K562 (cell line): ENCODE measurements around the gene GMEB2. TPM values are rescaled to one million over a fixed set of nuclear protein-coding genes. Genes with fewer than 3 reads are reported as not detected.
A peak's percentile ranks its signal among the peaks of the same experiment; 100 is the strongest.

Source experiments
- ATAC-seq: fragments of 200-7000 bp; cut with Tn5 transposase; 3 replicates; pipeline ENCODE4 v1.9.1; 2020; ENCODE audit warnings: moderate library complexity
- BruUV-seq: library from RNA; stranded (reverse); fragments of 400-500 nt; replicated peaks from 2 replicates; lab custom pipeline; 2021; lab: Mats Ljungman, UMichigan
- CTCF ChIA-PET: fragments of 300-600 bp; formaldehyde crosslinking; extraction: SDS; loops from one replicate; lab custom pipeline; 2021; ENCODE audit warnings: low intra/inter-chr PET ratio; lab: Yijun Ruan, JAX
- POLR2A ChIA-PET: fragments of 300-600, 350-650 bp; sonication (Branson Sonifier 250); formaldehyde crosslinking; extraction: SDS; loops from one replicate; lab custom pipeline; 2021; ENCODE audit warnings: antibody characterized with exemption, inconsistent platforms; lab: Yijun Ruan, JAX
- DNase-seq, 4 experiments: peaks; one replicate each; pipeline versions ENCODE4 v3.0.0 to v3.0.0-alpha.2; 2011 to 2018; ENCODE audit warnings: low spot score in 3 of 4, mixed read lengths in 3 of 4; ENCODE audit errors: extremely low read depth in 1 of 4
- FAIRE-seq: peaks from 2 replicates; lab custom pipeline; 2011; peaks lifted over from hg19 to GRCh38; lab: Jason Lieb, UNC
- H2AFZ ChIP-seq: 2 replicates; pipeline ENCODE4 v1.6.0; 2011; ENCODE audit warnings: low read depth, low read length, control low read depth, inconsistent platforms
- H3K27ac ChIP-seq: fragments of 200-600 bp; 3 replicates; pipeline ENCODE4 v1.8.0; 2011; ENCODE audit warnings: low read depth, mild to moderate bottlenecking, control low read depth, inconsistent platforms, low read length, moderate library complexity, mixed read lengths; ENCODE audit errors: extremely low read depth
- H3K27me3 ChIP-seq, 2 experiments: fragments of 300-600 bp in 1 of 2; 2 replicates in 1 of 2; 3 replicates in 1 of 2; pipeline versions ENCODE4 v1.6.0 to v1.8.0; 2011; ENCODE audit warnings: inconsistent platforms in 2 of 2, low read length in 2 of 2, mild to moderate bottlenecking in 1 of 2, mixed read lengths in 1 of 2, moderate library complexity in 1 of 2; ENCODE audit not compliant: control insufficient read depth in 2 of 2, insufficient read depth in 2 of 2
- H3K36me3 ChIP-seq: fragments of 300-600 bp; 3 replicates; pipeline ENCODE4 v1.8.0; 2011; ENCODE audit warnings: mild to moderate bottlenecking, low read length, inconsistent platforms; ENCODE audit not compliant: control insufficient read depth, insufficient read depth
- H3K4me1 ChIP-seq, 2 experiments: fragments of 200-600 bp in 1 of 2; replicated peaks in 1 of 2; 2 replicates in 1 of 2; 3 replicates in 1 of 2; pipeline versions ENCODE4 v1.5.1 to v1.8.0; 2011; ENCODE audit warnings: inconsistent platforms in 2 of 2, low read length in 2 of 2, mild to moderate bottlenecking in 1 of 2, mixed read lengths in 1 of 2, moderate library complexity in 1 of 2; ENCODE audit not compliant: control insufficient read depth in 2 of 2, insufficient read depth in 2 of 2
- H3K4me2 ChIP-seq: 2 replicates; pipeline ENCODE4 v1.6.1; 2011; ENCODE audit warnings: low read length, control low read depth, inconsistent platforms, mixed read lengths; ENCODE audit not compliant: insufficient read depth
- H3K4me3 ChIP-seq: fragments of 200-600 bp; sonication (generic), shearing (Covaris generic); 2 replicates; pipeline ENCODE4 v1.5.1; 2016; ENCODE audit warnings: control low read depth, inconsistent platforms
- H3K79me2 ChIP-seq: fragments of 200-600 bp; 3 replicates; pipeline ENCODE4 v1.8.0; 2011; ENCODE audit warnings: low read length, inconsistent platforms; ENCODE audit not compliant: control insufficient read depth, insufficient read depth
- H3K9ac ChIP-seq, 2 experiments: 2 replicates each; pipeline versions ENCODE4 v1.6.0 to v1.6.1; 2011; ENCODE audit warnings: low read depth in 2 of 2, low read length in 2 of 2, control low read depth in 1 of 2, inconsistent platforms in 1 of 2, mild to moderate bottlenecking in 1 of 2, mixed read lengths in 1 of 2; ENCODE audit not compliant: insufficient read depth in 1 of 2
- H3K9me1 ChIP-seq: one replicate; pipeline ENCODE4 v1.6.0; 2011; ENCODE audit warnings: inconsistent platforms, mild to moderate bottlenecking, low read length, moderate library complexity; ENCODE audit not compliant: control insufficient read depth, insufficient read depth
- H3K9me3 ChIP-seq: replicated peaks from 2 replicates; pipeline ENCODE4 v1.5.1; 2011; ENCODE audit warnings: low read depth, low read length, inconsistent platforms; ENCODE audit not compliant: control insufficient read depth, insufficient read depth
- H4K20me1 ChIP-seq: replicated peaks from 2 replicates; pipeline ENCODE4 v1.6.1; 2011; ENCODE audit warnings: low read length, inconsistent platforms, mixed read lengths; ENCODE audit not compliant: control insufficient read depth, insufficient read depth
- CREM ChIP-seq: IDR thresholded peaks from 2 replicates; pipeline ENCODE4 v1.6.1; 2014; ENCODE audit warnings: antibody characterized with exemption, low read depth
- GABPA ChIP-seq: fragments of 200-800 bp; sonication (Bioruptor generic); conservative IDR thresholded peaks from 2 replicates; pipeline ENCODE4 v1.6.1; 2016; ENCODE audit warnings: low read depth, missing genetic modification characterization, missing compliant biosample characterization
- HDAC2 ChIP-seq: fragments of 450-650 bp; IDR thresholded peaks from 2 replicates; pipeline ENCODE4 v1.6.1; 2016; ENCODE audit warnings: mild to moderate bottlenecking
- KHSRP ChIP-seq: fragments of 450-650 bp; IDR thresholded peaks from 2 replicates; pipeline ENCODE4 v1.6.1; 2017
- MAFK ChIP-seq: IDR thresholded peaks from 2 replicates; pipeline ENCODE4 v1.6.1; 2011; ENCODE audit warnings: low read length, improper control_type of control experiment
- MCM7 ChIP-seq, 2 experiments: fragments of 450-650 bp; IDR thresholded peaks; 2 replicates each; pipeline ENCODE4 v1.6.1; 2016 to 2018
- PHF8 ChIP-seq: fragments of 200-600 bp; sonication (generic); IDR thresholded peaks from 2 replicates; pipeline ENCODE4 v1.6.1; 2012; ENCODE audit warnings: mixed run types, mild to moderate bottlenecking, inconsistent platforms, low read length, moderate library complexity, borderline replicate concordance
- SAP30 ChIP-seq: fragments of 200-600 bp; sonication (generic); IDR thresholded peaks from 2 replicates; pipeline ENCODE4 v1.6.1; 2012; ENCODE audit warnings: borderline replicate concordance, low read depth, mild to moderate bottlenecking, moderate library complexity, low read length, control low read depth, inconsistent platforms; ENCODE audit not compliant: insufficient read depth, poor library complexity, severe bottlenecking
- WGBS: fragments of 100-300 bp; shearing (Covaris generic); methylation state at CpG from one replicate; pipeline ENCODE4 v1.1.6; 2016; ENCODE audit warnings: low coverage, mixed read lengths; ENCODE audit not compliant: insufficient coverage; ENCODE audit errors: missing lambda C conversion rate; 5-methylcytosine and 5-hydroxymethylcytosine counted together
- in situ Hi-C: fragments of 300-500 bp; cut with MboI; formaldehyde crosslinking; loops from 4 replicates; pipeline ENCODE4 v1.15.0; 2018; ENCODE audit warnings: inconsistent platforms, mixed read lengths
- intact Hi-C: fragments of 100-400 bp; cut with micrococcal nuclease; formaldehyde crosslinking; loops from 2 replicates; pipeline ENCODE4 v1.14.2; 2022
- polyA plus RNA-seq, 8 experiments: library from polyadenylated mRNA; depleted of rRNA in 4 of 8; stranded (reverse) in 5 of 8; unstranded in 3 of 8; fragments of >200 nt; fragmentation: Nextera tagmentation in 2 of 8; fragmentation: Illumina TruSeq in 1 of 8; extraction: Ambion mirVana in 2 of 8; extraction: Trizol in 1 of 8; gene quantifications; 2 replicates each; pipeline versions ENCODE4 v1.2.1 to v1.2.3, GENCODE V29; 2011 to 2014; ENCODE audit warnings: inconsistent platforms in 1 of 8, missing spikeins in 1 of 8
- total RNA-seq, 7 experiments: library from RNA; depleted of rRNA in 6 of 7; stranded (reverse); fragments of >200 nt in 6 of 7; fragmentation: Illumina TruSeq in 2 of 7; extraction: Trizol in 2 of 7; gene quantifications; 2 replicates each; pipeline versions ENCODE4 v1.2.1 to v1.2.3, GENCODE V29; 2011 to 2021; ENCODE audit warnings: low replicate concordance in 1 of 7
- TF ChIP-seq, protein P1 (sequence below): sonication (generic); formaldehyde crosslinking; IDR thresholded peaks from 2 replicates; pipeline ENCODE4 v1.8.0; 2023; ENCODE audit warnings: missing genetic modification reagents, mild to moderate bottlenecking, borderline replicate concordance
- TF ChIP-seq, protein P2 (sequence below): sonication (generic); formaldehyde crosslinking; IDR thresholded peaks from 2 replicates; pipeline ENCODE4 v1.8.0; 2022; ENCODE audit warnings: mild to moderate bottlenecking, missing genetic modification reagents
- TF ChIP-seq, protein P3 (sequence below): sonication (generic); formaldehyde crosslinking; IDR thresholded peaks from 2 replicates; pipeline ENCODE4 v1.8.0; 2022; ENCODE audit warnings: mild to moderate bottlenecking, missing genetic modification reagents

GMEB2 gene
- total and polyA plus RNA-seq, 9 of the 15 experiments (the other 6 are each of a cell fraction or from before 2014, with no cell fraction given): 0.03 to 13.9 (median 6.3) TPM

DNA sequence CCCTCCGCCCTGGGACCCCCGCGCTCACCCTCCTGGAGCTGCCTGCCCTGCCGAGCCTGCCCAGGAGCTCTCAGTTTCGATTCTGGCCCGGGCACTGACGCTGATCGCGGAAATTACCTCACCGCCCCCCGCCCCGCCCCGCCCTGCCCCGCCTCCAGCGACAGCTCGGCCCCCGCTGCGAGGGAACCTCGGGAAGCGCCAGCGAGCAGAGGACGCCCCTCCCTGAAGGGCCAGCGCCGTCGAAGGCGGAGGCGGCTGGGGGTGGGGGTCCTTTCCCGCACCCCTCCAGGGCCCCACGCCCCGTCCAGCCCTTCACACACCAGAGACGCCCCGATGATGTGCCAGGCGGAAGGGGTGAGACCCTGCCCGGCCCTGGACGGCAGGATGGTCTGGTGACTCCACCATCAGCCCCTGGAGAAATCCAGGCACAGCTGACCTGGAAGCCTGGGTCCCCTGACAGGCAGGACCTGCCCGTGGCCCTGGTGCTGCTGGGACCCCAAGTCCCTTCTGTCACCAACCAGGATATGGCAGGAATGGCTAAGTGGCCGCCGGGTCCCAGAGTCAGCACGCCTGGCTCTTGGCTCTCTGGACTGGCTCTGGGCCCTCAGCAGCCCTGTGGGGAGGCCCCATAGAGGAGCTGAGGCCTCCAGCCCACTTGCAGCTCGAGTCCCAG is 52.6 kb downstream of the GMEB2 start, which contains the start of gene HELZ2:
HELZ2 (minus strand) TSS at position 84 of the 673 bp plus-strand sequence. CDS start 1,854 bp downstream, outside the sequence.
- in situ Hi-C loops: no loop called here
- Histone ChIP-seq H3K9ac (peak within 1 kb of the TSS; percentile 64 to 95), H3K36me3 (no peaks in the 10 kb centered on the region), H2AFZ (peak within 1 kb of the TSS; percentile 93), H3K4me2 (peak within 1 kb of the TSS; percentile 81), H3K79me2 (no peaks in the 10 kb centered on the region), H3K9me3 (no peaks in the 10 kb centered on the region), H3K9me1 (peaks cover 3% of the 10 kb centered on the region), H3K4me3 (peak within 1 kb of the TSS; percentile 58), H3K27me3 (no peaks in the 10 kb centered on the region), H3K4me1 (peaks cover 7 to 64% of the 10 kb centered on the region in 2 experiments), H3K27ac (peak within 1 kb of the TSS; percentile 67), H4K20me1 (peaks cover 3% of the 10 kb centered on the region; the same call in 1 of the 2 replicates)
- intact Hi-C loops: no loop called here
- ATAC-seq (peak; percentile 87), DNase-seq (peak; percentile 77 to 88 (median 85)), FAIRE-seq (no peak)
- POLR2A ChIA-PET: interaction anchor here (0.6 kb wide), 1 partner anchor 53 kb away, joined by 3 read pairs; the partner anchor contains the start of gene GMEB2
- CTCF ChIA-PET: no interaction called here
- 8% methylated on average over 13 of the region's 40 CpGs for WGBS
- BruUV-seq: no TSS peak
- TF ChIP-seq SAP30 (no peak), MAFK (no peak), HDAC2 (no peak), PHF8 (peak; percentile 36; the same call in 1 of the 2 replicates), GABPA (tag) (peak; percentile 72), CREM (peak; percentile 38; the same call in 1 of the 2 replicates), KHSRP (no peak), MCM7 (IDR thresholded peaks at IDR 0.05) (no peak)
- TF ChIP-seq, protein P1, sequence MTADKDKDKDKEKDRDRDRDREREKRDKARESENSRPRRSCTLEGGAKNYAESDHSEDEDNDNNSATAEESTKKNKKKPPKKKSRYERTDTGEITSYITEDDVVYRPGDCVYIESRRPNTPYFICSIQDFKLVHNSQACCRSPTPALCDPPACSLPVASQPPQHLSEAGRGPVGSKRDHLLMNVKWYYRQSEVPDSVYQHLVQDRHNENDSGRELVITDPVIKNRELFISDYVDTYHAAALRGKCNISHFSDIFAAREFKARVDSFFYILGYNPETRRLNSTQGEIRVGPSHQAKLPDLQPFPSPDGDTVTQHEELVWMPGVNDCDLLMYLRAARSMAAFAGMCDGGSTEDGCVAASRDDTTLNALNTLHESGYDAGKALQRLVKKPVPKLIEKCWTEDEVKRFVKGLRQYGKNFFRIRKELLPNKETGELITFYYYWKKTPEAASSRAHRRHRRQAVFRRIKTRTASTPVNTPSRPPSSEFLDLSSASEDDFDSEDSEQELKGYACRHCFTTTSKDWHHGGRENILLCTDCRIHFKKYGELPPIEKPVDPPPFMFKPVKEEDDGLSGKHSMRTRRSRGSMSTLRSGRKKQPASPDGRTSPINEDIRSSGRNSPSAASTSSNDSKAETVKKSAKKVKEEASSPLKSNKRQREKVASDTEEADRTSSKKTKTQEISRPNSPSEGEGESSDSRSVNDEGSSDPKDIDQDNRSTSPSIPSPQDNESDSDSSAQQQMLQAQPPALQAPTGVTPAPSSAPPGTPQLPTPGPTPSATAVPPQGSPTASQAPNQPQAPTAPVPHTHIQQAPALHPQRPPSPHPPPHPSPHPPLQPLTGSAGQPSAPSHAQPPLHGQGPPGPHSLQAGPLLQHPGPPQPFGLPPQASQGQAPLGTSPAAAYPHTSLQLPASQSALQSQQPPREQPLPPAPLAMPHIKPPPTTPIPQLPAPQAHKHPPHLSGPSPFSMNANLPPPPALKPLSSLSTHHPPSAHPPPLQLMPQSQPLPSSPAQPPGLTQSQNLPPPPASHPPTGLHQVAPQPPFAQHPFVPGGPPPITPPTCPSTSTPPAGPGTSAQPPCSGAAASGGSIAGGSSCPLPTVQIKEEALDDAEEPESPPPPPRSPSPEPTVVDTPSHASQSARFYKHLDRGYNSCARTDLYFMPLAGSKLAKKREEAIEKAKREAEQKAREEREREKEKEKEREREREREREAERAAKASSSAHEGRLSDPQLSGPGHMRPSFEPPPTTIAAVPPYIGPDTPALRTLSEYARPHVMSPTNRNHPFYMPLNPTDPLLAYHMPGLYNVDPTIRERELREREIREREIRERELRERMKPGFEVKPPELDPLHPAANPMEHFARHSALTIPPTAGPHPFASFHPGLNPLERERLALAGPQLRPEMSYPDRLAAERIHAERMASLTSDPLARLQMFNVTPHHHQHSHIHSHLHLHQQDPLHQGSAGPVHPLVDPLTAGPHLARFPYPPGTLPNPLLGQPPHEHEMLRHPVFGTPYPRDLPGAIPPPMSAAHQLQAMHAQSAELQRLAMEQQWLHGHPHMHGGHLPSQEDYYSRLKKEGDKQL (CRISPR knock-in tag): no peak
- TF ChIP-seq, protein P2, sequence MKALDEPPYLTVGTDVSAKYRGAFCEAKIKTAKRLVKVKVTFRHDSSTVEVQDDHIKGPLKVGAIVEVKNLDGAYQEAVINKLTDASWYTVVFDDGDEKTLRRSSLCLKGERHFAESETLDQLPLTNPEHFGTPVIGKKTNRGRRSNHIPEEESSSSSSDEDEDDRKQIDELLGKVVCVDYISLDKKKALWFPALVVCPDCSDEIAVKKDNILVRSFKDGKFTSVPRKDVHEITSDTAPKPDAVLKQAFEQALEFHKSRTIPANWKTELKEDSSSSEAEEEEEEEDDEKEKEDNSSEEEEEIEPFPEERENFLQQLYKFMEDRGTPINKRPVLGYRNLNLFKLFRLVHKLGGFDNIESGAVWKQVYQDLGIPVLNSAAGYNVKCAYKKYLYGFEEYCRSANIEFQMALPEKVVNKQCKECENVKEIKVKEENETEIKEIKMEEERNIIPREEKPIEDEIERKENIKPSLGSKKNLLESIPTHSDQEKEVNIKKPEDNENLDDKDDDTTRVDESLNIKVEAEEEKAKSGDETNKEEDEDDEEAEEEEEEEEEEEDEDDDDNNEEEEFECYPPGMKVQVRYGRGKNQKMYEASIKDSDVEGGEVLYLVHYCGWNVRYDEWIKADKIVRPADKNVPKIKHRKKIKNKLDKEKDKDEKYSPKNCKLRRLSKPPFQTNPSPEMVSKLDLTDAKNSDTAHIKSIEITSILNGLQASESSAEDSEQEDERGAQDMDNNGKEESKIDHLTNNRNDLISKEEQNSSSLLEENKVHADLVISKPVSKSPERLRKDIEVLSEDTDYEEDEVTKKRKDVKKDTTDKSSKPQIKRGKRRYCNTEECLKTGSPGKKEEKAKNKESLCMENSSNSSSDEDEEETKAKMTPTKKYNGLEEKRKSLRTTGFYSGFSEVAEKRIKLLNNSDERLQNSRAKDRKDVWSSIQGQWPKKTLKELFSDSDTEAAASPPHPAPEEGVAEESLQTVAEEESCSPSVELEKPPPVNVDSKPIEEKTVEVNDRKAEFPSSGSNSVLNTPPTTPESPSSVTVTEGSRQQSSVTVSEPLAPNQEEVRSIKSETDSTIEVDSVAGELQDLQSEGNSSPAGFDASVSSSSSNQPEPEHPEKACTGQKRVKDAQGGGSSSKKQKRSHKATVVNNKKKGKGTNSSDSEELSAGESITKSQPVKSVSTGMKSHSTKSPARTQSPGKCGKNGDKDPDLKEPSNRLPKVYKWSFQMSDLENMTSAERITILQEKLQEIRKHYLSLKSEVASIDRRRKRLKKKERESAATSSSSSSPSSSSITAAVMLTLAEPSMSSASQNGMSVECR (CRISPR knock-in tag): 0 out of 2 replicates have a peak, but pooled peaks have one; percentile 31
- TF ChIP-seq, protein P3, sequence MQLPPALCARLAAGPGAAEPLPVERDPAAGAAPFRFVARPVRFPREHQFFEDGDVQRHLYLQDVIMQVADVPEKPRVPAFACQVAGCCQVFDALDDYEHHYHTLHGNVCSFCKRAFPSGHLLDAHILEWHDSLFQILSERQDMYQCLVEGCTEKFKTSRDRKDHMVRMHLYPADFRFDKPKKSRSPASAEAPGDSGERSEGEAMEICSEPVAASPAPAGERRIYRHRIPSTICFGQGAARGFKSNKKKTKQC (CRISPR knock-in tag): no peak
